ENCODE results near the gene AKR1B1. TPM values are rescaled to one million over a fixed set of nuclear protein-coding genes. Genes with fewer than 3 reads are reported as not detected.

AKR1B1 gene
- total and polyA plus RNA-seq, 9 of the 15 experiments (the other 6 are each of a cell fraction or from before 2014, with no cell fraction given): 2.0 to 10.6 (median 6.2) TPM

DNA sequence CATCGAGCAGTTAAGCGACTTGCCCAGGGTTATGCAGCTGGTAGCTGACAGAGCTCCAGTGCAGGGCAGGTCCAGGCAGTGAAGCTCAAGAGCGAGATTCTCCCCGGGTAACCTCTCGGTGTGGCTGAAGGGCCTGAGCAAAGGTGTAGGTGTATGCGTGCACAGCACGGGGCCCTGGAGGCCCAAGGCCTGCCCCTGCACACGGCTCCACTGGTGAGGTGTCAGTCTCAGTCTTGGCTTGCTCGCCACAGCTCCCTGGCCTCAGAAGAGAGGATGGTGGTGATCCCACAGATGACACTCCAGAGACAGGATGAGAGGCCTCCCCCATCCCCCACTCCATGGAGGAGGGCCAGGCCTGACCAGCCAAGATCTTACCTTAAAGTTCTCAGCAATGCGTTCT is 12.0 kb downstream of the AKR1B1 start:
- no peaks in the 10 kb centered on the region for H3K9me3 ChIP-seq (replicated peaks; ENCODE audit: control insufficient read depth, insufficient read depth, low read depth, low read length)
- no peak for ATAC-seq
- peaks cover 2 to 20% of the 10 kb centered on the region in 2 experiments; a peak in 4 of 5 replicates for H3K27me3 ChIP-seq (ENCODE audit: control insufficient read depth in 2 of 2, insufficient read depth in 2 of 2, low read length in 2 of 2)
- H3K4me2 ChIP-seq (ENCODE audit: insufficient read depth, low read length): no peak overlapping the region
- no peaks in the 10 kb centered on the region for H4K20me1 ChIP-seq (replicated peaks; ENCODE audit: control insufficient read depth, insufficient read depth, low read length)
- intact Hi-C loops (cut with micrococcal nuclease) (no loop called here), in situ Hi-C loops (cut with MboI) (loop anchor here (10.0 kb wide), 1 partner anchor 498 kb away; no protein-coding TSS in a partner anchor)
- ChIA-PET POLR2A (no interaction called here), CTCF (ENCODE audit: low intra/inter-chr PET ratio) (interaction anchor here (0.6 kb wide), 1 partner anchor 686 kb away, joined by 5 read pairs; no protein-coding TSS in a partner anchor)
- H3K9me1 ChIP-seq (ENCODE audit: control insufficient read depth, insufficient read depth, low read length): no peaks in the 10 kb centered on the region
- FAIRE-seq: no peak
- H3K9ac ChIP-seq (ENCODE audit: insufficient read depth in 1 of 2, low read depth in 2 of 2, low read length in 2 of 2): no peak overlapping the region
- peaks cover 18 to 26% of the 10 kb centered on the region in 2 experiments for H3K4me1 ChIP-seq (replicated peaks in 1 of 2; ENCODE audit: control insufficient read depth in 2 of 2, insufficient read depth in 2 of 2, low read length in 2 of 2)
- no TSS peak for BruUV-seq (replicated peaks)
- 0 out of 2 replicates have a peak overlapping the region, but pooled peaks have one; percentile 70 for H2AFZ ChIP-seq (ENCODE audit: low read depth, low read length)
- no peak overlapping the region for H3K27ac ChIP-seq (ENCODE audit: extremely low read depth, low read depth, low read length)
- DNase-seq (ENCODE audit: extremely low read depth in 1 of 4, low spot score in 3 of 4): no peak
- H3K4me3 ChIP-seq: no peak overlapping the region
- WGBS (ENCODE audit: insufficient coverage, low coverage, missing lambda C conversion rate): 75% methylated on average over 10 of the region's 10 CpGs
- TF ChIP-seq ZFP1 (CRISPR knock-in tag; IDR thresholded peaks at IDR 0.05): no peak
- TF ChIP-seq, protein P1, sequence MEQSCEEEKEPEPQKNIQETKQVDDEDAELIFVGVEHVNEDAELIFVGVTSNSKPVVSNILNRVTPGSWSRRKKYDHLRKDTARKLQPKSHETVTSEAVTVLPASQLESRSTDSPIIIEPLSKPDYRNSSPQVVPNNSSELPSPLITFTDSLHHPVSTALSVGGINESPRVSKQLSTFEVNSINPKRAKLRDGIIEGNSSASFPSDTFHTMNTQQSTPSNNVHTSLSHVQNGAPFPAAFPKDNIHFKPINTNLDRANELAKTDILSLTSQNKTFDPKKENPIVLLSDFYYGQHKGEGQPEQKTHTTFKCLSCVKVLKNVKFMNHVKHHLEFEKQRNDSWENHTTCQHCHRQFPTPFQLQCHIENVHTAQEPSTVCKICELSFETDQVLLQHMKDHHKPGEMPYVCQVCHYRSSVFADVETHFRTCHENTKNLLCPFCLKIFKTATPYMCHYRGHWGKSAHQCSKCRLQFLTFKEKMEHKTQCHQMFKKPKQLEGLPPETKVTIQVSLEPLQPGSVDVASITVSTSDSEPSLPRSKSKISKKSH (CRISPR knock-in tag; IDR thresholded peaks at IDR 0.05): no peak
- no peak for TF ChIP-seq ZNF436 (CRISPR knock-in tag; IDR thresholded peaks at IDR 0.05)
- H3K79me2 ChIP-seq (ENCODE audit: control insufficient read depth, insufficient read depth, low read length): no peaks in the 10 kb centered on the region
- H3K36me3 ChIP-seq (ENCODE audit: control insufficient read depth, insufficient read depth, low read length): no peaks in the 10 kb centered on the region

DNA sequence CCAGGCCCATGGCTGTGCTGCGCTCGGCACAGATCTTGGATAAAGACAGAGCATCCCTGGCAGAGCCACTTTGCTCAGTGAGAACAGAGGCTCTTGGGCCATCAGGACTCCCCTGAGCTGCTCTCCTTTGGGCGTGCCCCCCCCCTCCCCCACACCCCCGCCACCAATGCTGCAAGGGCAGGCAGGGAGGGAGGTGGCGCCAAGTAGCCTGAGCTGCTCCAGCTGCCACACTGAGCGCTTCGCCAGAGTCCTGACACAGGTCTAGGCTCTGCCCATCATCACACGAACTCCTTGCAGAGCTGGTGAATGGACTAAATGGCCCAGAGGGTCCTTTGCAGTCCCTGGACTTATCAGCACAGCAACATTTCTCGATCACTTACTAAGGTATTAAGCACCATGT is 12.5 kb downstream of the AKR1B1 start:
- DNase-seq (ENCODE audit: extremely low read depth in 1 of 4, low spot score in 3 of 4) (no peak), ATAC-seq (no peak), FAIRE-seq (no peak)
- peaks cover 18 to 26% of the 10 kb centered on the region in 2 experiments for H3K4me1 ChIP-seq (replicated peaks in 1 of 2; ENCODE audit: control insufficient read depth in 2 of 2, insufficient read depth in 2 of 2, low read length in 2 of 2)
- no peaks in the 10 kb centered on the region for H4K20me1 ChIP-seq (replicated peaks; ENCODE audit: control insufficient read depth, insufficient read depth, low read length)
- no peak overlapping the region for H3K27ac ChIP-seq (ENCODE audit: extremely low read depth, low read depth, low read length)
- WGBS (ENCODE audit: insufficient coverage, low coverage, missing lambda C conversion rate): 66% methylated on average over 8 of the region's 9 CpGs
- H2AFZ ChIP-seq (ENCODE audit: low read depth, low read length): no peak overlapping the region
- H3K9me3 ChIP-seq (replicated peaks; ENCODE audit: control insufficient read depth, insufficient read depth, low read depth, low read length): no peaks in the 10 kb centered on the region
- no peaks in the 10 kb centered on the region for H3K36me3 ChIP-seq (ENCODE audit: control insufficient read depth, insufficient read depth, low read length)
- H3K4me3 ChIP-seq: no peak overlapping the region
- in situ Hi-C loops (cut with MboI) (loop anchor here (10.0 kb wide), 1 partner anchor 498 kb away; no protein-coding TSS in a partner anchor), intact Hi-C loops (cut with micrococcal nuclease) (no loop called here)
- ChIA-PET CTCF (ENCODE audit: low intra/inter-chr PET ratio) (interaction anchor here (0.6 kb wide), 1 partner anchor 686 kb away, joined by 5 read pairs; no protein-coding TSS in a partner anchor), POLR2A (interaction anchor here (0.6 kb wide), 1 partner anchor 830 kb away, joined by 3 read pairs; no protein-coding TSS in a partner anchor)
- H3K27me3 ChIP-seq (ENCODE audit: control insufficient read depth in 2 of 2, insufficient read depth in 2 of 2, low read length in 2 of 2): peaks cover 5 to 20% of the 10 kb centered on the region in 2 experiments; a peak in 4 of 5 replicates
- no peak overlapping the region for H3K4me2 ChIP-seq (ENCODE audit: insufficient read depth, low read length)
- H3K9ac ChIP-seq (ENCODE audit: insufficient read depth in 1 of 2, low read depth in 2 of 2, low read length in 2 of 2): no peak overlapping the region
- H3K79me2 ChIP-seq (ENCODE audit: control insufficient read depth, insufficient read depth, low read length): no peaks in the 10 kb centered on the region
- no TSS peak for BruUV-seq (replicated peaks)
- no peaks in the 10 kb centered on the region for H3K9me1 ChIP-seq (ENCODE audit: control insufficient read depth, insufficient read depth, low read length)
- TF ChIP-seq, protein P2, sequence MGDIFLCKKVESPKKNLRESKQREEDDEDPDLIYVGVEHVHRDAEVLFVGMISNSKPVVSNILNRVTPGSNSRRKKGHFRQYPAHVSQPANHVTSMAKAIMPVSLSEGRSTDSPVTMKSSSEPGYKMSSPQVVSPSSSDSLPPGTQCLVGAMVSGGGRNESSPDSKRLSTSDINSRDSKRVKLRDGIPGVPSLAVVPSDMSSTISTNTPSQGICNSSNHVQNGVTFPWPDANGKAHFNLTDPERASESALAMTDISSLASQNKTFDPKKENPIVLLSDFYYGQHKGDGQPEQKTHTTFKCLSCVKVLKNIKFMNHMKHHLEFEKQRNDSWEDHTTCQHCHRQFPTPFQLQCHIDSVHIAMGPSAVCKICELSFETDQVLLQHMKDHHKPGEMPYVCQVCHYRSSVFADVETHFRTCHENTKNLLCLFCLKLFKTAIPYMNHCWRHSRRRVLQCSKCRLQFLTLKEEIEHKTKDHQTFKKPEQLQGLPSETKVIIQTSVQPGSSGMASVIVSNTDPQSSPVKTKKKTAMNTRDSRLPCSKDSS (IDR thresholded peaks at IDR 0.05; ENCODE audit: low read depth, partially characterized antibody): no peak
- TF ChIP-seq FOSL1 (tag; conservative IDR thresholded peaks at IDR 0.05): no peak
- TF ChIP-seq, protein P3, sequence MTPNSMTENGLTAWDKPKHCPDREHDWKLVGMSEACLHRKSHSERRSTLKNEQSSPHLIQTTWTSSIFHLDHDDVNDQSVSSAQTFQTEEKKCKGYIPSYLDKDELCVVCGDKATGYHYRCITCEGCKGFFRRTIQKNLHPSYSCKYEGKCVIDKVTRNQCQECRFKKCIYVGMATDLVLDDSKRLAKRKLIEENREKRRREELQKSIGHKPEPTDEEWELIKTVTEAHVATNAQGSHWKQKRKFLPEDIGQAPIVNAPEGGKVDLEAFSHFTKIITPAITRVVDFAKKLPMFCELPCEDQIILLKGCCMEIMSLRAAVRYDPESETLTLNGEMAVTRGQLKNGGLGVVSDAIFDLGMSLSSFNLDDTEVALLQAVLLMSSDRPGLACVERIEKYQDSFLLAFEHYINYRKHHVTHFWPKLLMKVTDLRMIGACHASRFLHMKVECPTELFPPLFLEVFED (CRISPR knock-in tag; conservative IDR thresholded peaks at IDR 0.05): no peak
